Non-pigmented ciliary epithelial cell (primary cell): ENCODE results near the gene HINT2.

ENCODE experiments used
- DNase-seq: peaks from one replicate; pipeline ENCODE4 v3.0.0-alpha.2; 2010; ENCODE audit warnings: low read depth

Gene HINT2

GRCh38 chr9:35774907-35775635 lies 39.8 kb downstream of the HINT2 start:
- no peak for DNase-seq

- no peak for DNase-seq
Observed at GRCh38 chr9:35771943-35772342, 42.9 kb downstream of the HINT2 start.

- no peak for DNase-seq
Observed at GRCh38 chr9:35771534-35771933, 43.3 kb downstream of the HINT2 start.

GRCh38 chr9:35771075-35771433 lies 43.8 kb downstream of the HINT2 start:
- no peak for DNase-seq

- no peak for DNase-seq
Observed at GRCh38 chr9:35769763-35770162, 45.1 kb downstream of the HINT2 start.

- no peak for DNase-seq
Observed at GRCh38 chr9:35767458-35767857, 47.4 kb downstream of the HINT2 start.

GRCh38 chr9:35766997-35767396 lies 47.8 kb downstream of the HINT2 start:
- DNase-seq = no peak

GRCh38 chr9:35763803-35764202 lies 51.0 kb downstream of the HINT2 start:
- no peak for DNase-seq

GRCh38 chr9:35763181-35763580 lies 51.7 kb downstream of the HINT2 start:
- no peak for DNase-seq
